ENCODE results near the gene OARD1. TPM values are rescaled to one million over a fixed set of nuclear protein-coding genes. Genes with fewer than 3 reads are reported as not detected.

Gene OARD1
- total RNA-seq, 1 experiment from 2014 or later: 33.7 TPM

DNA sequence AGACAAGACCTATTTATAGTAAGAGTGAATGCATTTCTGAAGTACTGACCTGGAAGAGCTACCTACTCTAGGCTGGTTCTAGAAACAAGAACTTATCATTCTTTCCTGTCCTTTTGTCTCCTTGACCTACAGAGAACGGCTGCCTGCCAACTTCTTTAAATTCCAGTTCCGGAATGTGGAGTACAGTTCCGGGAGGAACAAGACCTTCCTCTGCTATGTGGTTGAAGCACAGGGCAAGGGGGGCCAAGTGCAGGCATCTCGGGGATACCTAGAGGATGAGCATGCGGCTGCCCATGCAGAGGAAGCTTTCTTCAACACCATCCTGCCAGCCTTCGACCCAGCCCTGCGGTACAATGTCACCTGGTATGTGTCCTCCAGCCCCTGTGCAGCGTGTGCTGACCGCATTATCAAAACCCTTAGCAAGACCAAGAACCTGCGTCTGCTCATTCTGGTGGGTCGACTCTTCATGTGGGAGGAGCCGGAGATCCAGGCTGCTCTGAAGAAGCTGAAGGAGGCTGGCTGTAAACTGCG, 10.9 kb downstream of the OARD1 start (continued):
- TF ChIP-seq, protein P1, sequence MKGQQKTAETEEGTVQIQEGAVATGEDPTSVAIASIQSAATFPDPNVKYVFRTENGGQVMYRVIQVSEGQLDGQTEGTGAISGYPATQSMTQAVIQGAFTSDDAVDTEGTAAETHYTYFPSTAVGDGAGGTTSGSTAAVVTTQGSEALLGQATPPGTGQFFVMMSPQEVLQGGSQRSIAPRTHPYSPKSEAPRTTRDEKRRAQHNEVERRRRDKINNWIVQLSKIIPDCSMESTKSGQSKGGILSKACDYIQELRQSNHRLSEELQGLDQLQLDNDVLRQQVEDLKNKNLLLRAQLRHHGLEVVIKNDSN (CRISPR knock-in tag; IDR thresholded peaks at IDR 0.05): no peak
- no peak for TF ChIP-seq FOXP1 (CRISPR knock-in tag; IDR thresholded peaks at IDR 0.05; ENCODE audit: borderline replicate concordance)
- TF ChIP-seq IRF2 (CRISPR knock-in tag; IDR thresholded peaks at IDR 0.05; ENCODE audit: borderline replicate concordance, low read depth): no peak
- TF ChIP-seq, protein P2, sequence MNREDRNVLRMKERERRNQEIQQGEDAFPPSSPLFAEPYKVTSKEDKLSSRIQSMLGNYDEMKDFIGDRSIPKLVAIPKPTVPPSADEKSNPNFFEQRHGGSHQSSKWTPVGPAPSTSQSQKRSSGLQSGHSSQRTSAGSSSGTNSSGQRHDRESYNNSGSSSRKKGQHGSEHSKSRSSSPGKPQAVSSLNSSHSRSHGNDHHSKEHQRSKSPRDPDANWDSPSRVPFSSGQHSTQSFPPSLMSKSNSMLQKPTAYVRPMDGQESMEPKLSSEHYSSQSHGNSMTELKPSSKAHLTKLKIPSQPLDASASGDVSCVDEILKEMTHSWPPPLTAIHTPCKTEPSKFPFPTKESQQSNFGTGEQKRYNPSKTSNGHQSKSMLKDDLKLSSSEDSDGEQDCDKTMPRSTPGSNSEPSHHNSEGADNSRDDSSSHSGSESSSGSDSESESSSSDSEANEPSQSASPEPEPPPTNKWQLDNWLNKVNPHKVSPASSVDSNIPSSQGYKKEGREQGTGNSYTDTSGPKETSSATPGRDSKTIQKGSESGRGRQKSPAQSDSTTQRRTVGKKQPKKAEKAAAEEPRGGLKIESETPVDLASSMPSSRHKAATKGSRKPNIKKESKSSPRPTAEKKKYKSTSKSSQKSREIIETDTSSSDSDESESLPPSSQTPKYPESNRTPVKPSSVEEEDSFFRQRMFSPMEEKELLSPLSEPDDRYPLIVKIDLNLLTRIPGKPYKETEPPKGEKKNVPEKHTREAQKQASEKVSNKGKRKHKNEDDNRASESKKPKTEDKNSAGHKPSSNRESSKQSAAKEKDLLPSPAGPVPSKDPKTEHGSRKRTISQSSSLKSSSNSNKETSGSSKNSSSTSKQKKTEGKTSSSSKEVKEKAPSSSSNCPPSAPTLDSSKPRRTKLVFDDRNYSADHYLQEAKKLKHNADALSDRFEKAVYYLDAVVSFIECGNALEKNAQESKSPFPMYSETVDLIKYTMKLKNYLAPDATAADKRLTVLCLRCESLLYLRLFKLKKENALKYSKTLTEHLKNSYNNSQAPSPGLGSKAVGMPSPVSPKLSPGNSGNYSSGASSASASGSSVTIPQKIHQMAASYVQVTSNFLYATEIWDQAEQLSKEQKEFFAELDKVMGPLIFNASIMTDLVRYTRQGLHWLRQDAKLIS (CRISPR knock-in tag; IDR thresholded peaks at IDR 0.05; ENCODE audit: borderline replicate concordance): no peak
- TF ChIP-seq NR3C1 (CRISPR knock-in tag; conservative IDR thresholded peaks at IDR 0.05; ENCODE audit: low read depth): no peak
- no peak for TF ChIP-seq JUN (CRISPR knock-in tag; IDR thresholded peaks at IDR 0.05)
- TF ChIP-seq ZNF263 (CRISPR knock-in tag; IDR thresholded peaks at IDR 0.05; ENCODE audit: low read depth): no peak
- no peak for TF ChIP-seq SP1 (CRISPR knock-in tag; conservative IDR thresholded peaks at IDR 0.05)
- TF ChIP-seq PRRX2 (CRISPR knock-in tag; IDR thresholded peaks at IDR 0.05): no peak

DNA sequence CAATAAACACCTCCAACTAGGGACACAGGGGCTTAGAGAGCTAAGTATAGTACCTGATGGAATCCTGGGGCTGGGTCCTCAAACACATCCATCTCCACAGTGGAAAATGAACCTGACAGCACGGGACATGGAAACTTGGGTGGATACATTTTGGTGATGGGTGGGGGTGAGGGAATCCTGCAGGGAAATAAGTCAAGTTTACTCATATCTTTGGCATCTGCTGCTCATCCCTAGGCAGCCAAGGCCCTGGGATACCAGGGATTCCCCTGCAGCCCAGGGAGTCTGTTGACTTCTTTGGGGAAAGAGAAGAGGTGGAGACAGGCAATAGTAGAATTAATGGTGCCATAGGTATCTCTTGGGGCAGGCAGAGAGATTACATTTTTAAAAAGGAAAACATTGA, 12.6 kb downstream of the OARD1 start:
- H3K4me1 Mint-ChIP-seq: peaks cover 16% of the 10 kb centered on the region
- TF ChIP-seq, protein P3, sequence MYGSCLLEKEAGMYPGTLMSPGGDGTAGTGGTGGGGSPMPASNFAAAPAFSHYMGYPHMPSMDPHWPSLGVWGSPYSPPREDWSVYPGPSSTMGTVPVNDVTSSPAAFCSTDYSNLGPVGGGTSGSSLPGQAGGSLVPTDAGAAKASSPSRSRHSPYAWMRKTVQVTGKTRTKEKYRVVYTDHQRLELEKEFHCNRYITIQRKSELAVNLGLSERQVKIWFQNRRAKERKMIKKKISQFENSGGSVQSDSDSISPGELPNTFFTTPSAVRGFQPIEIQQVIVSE (CRISPR knock-in tag; IDR thresholded peaks at IDR 0.05; ENCODE audit: borderline replicate concordance): no peak
- TF ChIP-seq ESRRA (CRISPR knock-in tag; IDR thresholded peaks at IDR 0.05; ENCODE audit: borderline replicate concordance) (no peak), JAZF1 (CRISPR knock-in tag; IDR thresholded peaks at IDR 0.05) (no peak), OVOL2 (CRISPR knock-in tag; IDR thresholded peaks at IDR 0.05; ENCODE audit: borderline replicate concordance) (no peak), ZNF671 (CRISPR knock-in tag; IDR thresholded peaks at IDR 0.05) (no peak), SMAD4 (CRISPR knock-in tag; IDR thresholded peaks at IDR 0.05) (no peak), RELA (CRISPR knock-in tag; IDR thresholded peaks at IDR 0.05; ENCODE audit: borderline replicate concordance) (no peak), ATF1 (CRISPR knock-in tag; IDR thresholded peaks at IDR 0.05) (no peak)
- TF ChIP-seq, protein P4, sequence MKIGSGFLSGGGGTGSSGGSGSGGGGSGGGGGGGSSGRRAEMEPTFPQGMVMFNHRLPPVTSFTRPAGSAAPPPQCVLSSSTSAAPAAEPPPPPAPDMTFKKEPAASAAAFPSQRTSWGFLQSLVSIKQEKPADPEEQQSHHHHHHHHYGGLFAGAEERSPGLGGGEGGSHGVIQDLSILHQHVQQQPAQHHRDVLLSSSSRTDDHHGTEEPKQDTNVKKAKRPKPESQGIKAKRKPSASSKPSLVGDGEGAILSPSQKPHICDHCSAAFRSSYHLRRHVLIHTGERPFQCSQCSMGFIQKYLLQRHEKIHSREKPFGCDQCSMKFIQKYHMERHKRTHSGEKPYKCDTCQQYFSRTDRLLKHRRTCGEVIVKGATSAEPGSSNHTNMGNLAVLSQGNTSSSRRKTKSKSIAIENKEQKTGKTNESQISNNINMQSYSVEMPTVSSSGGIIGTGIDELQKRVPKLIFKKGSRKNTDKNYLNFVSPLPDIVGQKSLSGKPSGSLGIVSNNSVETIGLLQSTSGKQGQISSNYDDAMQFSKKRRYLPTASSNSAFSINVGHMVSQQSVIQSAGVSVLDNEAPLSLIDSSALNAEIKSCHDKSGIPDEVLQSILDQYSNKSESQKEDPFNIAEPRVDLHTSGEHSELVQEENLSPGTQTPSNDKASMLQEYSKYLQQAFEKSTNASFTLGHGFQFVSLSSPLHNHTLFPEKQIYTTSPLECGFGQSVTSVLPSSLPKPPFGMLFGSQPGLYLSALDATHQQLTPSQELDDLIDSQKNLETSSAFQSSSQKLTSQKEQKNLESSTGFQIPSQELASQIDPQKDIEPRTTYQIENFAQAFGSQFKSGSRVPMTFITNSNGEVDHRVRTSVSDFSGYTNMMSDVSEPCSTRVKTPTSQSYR (CRISPR knock-in tag; IDR thresholded peaks at IDR 0.05): no peak
- TF ChIP-seq, protein P5, sequence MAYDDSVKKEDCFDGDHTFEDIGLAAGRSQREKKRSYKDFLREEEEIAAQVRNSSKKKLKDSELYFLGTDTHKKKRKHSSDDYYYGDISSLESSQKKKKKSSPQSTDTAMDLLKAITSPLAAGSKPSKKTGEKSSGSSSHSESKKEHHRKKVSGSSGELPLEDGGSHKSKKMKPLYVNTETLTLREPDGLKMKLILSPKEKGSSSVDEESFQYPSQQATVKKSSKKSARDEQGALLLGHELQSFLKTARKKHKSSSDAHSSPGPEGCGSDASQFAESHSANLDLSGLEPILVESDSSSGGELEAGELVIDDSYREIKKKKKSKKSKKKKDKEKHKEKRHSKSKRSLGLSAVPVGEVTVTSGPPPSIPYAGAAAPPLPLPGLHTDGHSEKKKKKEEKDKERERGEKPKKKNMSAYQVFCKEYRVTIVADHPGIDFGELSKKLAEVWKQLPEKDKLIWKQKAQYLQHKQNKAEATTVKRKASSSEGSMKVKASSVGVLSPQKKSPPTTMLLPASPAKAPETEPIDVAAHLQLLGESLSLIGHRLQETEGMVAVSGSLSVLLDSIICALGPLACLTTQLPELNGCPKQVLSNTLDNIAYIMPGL (CRISPR knock-in tag; IDR thresholded peaks at IDR 0.05): no peak
- TF ChIP-seq, protein P6, sequence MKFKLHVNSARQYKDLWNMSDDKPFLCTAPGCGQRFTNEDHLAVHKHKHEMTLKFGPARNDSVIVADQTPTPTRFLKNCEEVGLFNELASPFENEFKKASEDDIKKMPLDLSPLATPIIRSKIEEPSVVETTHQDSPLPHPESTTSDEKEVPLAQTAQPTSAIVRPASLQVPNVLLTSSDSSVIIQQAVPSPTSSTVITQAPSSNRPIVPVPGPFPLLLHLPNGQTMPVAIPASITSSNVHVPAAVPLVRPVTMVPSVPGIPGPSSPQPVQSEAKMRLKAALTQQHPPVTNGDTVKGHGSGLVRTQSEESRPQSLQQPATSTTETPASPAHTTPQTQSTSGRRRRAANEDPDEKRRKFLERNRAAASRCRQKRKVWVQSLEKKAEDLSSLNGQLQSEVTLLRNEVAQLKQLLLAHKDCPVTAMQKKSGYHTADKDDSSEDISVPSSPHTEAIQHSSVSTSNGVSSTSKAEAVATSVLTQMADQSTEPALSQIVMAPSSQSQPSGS (CRISPR knock-in tag; IDR thresholded peaks at IDR 0.05; ENCODE audit: borderline replicate concordance, low read depth): no peak
- ATAC-seq (no peak), DNase-seq (ENCODE audit: low spot score) (no peak)
- no peak overlapping the region for H3K4me3 Mint-ChIP-seq
- H3K9me3 Mint-ChIP-seq: no peaks in the 10 kb centered on the region
- ChIA-PET CTCF (interaction anchor here (0.9 to 1.1 kb wide), 2 partner anchors 10 to 20 kb away, joined by 3 read pairs; partner anchors contain the start of gene UNC5CL), POLR2A (no interaction called here)
- H3K27ac Mint-ChIP-seq: no peak overlapping the region
- peaks cover 11% of the 10 kb centered on the region; the same call in 1 of the 2 replicates for H3K36me3 Mint-ChIP-seq
- no peaks in the 10 kb centered on the region for H3K27me3 Mint-ChIP-seq (ENCODE audit: low read depth)

Data from WTC11 (cell line).